Neural progenitor cell (in vitro differentiated cells): ENCODE data around the gene ACACB.

Experiments used
- CTCF ChIP-seq: fragments of 200-600 bp; sonication (generic); IDR thresholded peaks from 2 replicates; pipeline ENCODE4 v1.5.1; 2017; ENCODE audit warnings: antibody characterized with exemption, mild to moderate bottlenecking
- EZH2phosphoT487 ChIP-seq: fragments of 200-600 bp; sonication (generic); IDR thresholded peaks from 2 replicates; pipeline ENCODE4 v1.6.1; 2017; ENCODE audit warnings: antibody characterized with exemption

GRCh38 chr12:109279525-109279924, 163.1 kb downstream of the ACACB start:
- TF ChIP-seq EZH2phosphoT487: no peak
- TF ChIP-seq CTCF: no peak
